ENCODE results near the gene CHN2.

Gene CHN2

GRCh38 chr7:29362380-29362779 is 167.8 kb downstream of the CHN2 start:
- no peak for DNase-seq (ENCODE audit: low read depth, low spot score)

GRCh38 chr7:29363636-29364425 is 169.3 kb downstream of the CHN2 start:
- DNase-seq (ENCODE audit: low read depth, low spot score), result no peak

DNA sequence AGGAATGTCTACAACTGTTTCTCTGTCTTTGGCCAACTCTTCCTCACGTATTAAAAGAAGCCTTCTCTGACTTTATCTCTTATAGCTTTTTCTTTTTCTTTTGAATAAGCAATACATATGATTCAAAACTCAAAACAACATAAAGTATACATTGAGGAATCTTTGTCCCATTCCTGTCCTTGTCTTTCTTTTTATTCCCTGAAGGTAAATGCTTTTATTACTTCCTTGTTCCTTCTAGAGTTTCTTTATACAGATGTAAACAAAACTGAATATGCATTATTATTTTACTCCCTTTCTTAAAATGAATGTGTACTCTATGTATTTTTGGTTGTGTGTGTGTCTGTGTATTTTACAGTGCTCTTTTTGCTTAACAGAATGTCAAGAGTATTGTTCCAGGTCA is 170.1 kb downstream of the CHN2 start:
- no peak for DNase-seq (ENCODE audit: low read depth, low spot score)

GRCh38 chr7:29365423-29365822 is 170.8 kb downstream of the CHN2 start:
- DNase-seq (ENCODE audit: low read depth, low spot score), result no peak

DNA sequence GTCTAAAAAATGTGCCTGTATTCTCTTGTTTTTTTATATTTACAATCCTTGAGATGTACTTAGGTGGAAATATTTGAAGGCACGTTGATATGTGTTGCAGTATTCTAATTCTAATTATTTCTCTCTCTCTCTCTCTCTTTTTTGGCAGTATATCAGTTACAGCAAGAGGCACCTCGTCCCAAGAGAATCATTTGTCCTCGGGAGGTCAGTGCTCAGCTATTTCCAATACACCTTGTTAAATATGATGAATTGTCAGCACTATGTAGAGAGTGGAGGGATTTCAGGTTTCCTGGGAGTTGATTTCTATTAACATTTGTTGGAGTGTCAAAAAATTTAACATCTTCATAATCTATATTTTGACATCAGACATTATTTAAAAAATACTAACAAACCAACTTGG is 173.2 kb downstream of the CHN2 start:
- DNase-seq (ENCODE audit: low read depth, low spot score), result no peak

DNA sequence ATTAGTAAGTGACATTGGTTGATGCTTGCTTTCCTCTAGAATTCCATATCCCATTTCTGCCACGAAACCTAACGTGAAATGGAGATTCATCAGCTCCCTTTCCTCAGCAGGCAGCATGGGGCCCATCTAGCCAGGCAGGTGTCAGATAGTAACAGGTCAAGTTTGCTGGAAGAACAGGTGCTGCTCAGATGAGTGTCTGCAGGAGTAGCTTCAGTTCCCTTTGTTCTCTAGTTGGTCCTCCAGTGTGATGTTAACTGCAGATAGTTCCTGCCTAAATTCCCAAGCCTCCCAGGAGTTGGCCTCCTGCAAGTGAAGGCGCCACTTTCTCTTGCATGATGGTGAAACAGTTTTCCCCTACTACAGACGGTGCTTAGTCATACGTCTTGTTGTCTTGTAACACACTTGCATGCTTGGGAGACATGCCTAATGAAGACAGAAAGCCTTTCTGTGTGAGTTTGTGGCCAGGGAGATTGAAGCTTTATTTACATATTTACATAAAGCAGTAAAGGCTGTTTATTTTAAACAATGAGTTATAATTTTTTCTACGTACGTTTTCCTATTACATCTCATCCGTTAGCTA is 175.4 kb downstream of the CHN2 start:
- no peak for DNase-seq (ENCODE audit: low read depth, low spot score)

DNA sequence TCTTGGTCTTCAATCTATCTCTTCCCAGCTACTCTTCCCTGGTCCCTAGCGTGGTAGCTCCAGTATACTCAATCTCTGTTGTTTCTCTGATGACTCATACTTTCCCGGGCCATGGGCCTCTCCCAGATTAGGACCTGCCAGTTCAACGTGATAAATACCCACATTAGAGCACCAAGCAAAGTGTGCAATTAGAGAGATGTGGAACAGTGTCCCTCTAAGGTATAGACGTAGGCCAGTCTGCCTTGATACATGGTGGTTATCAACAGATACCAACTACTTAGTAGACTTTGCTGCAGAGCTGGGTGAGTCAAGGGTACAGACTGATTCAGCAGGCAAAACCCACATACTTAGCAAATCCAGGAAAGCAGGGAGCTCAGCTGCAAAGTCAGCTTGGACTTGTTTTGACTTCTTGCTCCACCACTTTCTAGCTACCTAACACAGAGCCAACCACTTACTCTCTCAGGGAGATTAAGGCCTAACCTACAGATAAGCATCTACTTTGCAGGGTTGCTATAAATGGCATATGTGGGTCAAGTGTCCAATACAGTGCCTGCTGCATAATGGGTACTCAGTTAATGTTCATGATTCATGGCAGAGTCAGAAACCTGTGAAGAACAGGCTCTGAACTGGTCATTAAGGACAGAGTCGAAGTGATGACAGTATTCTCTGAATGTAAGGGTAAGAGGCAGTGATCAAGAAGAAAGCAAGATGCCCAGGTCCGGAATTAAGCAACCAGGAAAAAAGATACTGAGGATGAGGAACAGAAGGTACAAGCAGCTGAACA is 176.1 kb downstream of the CHN2 start:
- no peak for DNase-seq (ENCODE audit: low read depth, low spot score)

- no peak for DNase-seq (ENCODE audit: low read depth, low spot score)
Measured at GRCh38 chr7:29371472-29371871, 176.9 kb downstream of the CHN2 start.

- DNase-seq (ENCODE audit: low read depth, low spot score), result no peak
Measured at GRCh38 chr7:29372351-29373090, 177.9 kb downstream of the CHN2 start.

DNA sequence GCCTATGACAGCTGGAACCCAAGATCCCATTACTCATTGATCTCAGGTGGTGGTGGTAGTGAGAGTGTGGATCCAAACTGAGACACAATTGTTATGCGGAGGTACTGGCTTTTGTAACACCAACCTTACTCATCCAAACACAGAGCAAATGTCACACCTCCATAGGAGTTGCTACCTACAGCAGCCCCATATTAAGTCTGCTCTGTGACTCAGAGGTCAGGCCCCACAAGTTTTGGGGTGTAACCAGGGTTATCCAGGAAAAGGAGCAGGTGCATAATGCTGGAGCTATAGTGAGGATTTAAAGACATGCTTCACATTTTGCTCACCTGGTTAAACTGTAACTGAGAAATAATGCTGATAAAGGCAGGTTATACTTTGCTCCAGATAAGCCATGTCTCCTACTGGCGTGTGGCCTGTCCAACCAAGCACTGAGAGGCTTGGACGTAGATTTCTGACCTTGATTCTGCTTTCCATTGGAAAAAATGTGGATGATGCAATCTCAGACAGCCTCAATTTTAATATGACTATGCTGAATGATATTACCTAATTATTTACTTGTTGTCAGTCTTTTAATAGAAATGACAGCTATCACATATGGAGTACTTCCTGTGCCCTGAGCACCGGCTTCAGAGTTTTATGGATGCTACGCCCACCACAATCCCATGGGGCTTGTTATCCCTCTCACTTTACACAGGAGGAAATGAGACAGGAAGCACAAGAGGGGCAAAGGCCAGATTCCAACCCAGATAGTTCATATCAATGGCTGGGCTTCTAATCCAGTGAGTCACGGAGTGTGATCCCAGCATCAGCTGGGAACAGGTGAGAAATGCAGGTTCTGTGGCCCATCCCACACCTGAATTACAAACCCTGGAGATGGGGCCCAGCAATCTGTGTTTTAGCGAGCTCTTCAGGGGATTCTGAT is 181.3 kb downstream of the CHN2 start:
- DNase-seq (ENCODE audit: low read depth, low spot score), result no peak

DNA sequence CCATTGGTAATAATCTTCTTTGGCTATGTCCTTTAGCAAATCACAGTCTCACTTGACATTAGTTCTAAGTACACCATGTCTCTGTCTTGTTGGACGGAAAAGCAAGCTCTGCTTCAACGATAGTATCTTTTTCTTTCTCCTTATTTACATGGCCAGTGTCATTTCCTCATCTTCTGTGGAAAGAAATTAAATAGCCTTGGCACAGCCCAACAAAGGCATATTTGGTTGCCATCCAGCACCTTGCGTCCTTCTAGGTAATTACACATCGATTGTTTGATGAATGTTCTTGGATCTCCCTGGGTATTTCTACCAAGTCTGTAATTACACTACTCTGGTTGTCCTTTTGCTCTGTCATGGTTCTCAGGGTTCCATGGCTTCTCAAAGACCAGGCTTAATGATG is 183.1 kb downstream of the CHN2 start:
- DNase-seq (ENCODE audit: low read depth, low spot score), result no peak

DNA sequence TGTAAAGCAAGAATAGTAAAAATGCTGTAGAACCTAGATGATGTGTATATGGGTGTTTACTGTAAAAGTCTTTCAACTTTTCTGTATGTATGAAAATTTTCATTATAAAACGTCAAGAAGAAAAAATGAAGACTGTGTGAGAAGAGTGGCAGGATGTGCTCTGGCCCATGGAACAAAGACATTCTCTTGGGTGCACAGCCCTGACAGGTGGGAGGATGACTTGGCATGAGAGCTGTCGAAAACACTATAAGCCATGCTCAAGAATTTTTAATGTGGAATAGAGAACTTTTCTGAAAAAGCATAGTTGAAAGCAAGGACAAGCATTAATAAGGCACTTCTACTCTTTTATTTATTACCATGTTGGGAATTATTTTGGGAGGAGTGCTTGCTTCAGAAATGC is 185.0 kb downstream of the CHN2 start:
- no peak for DNase-seq (ENCODE audit: low read depth, low spot score)

GRCh38 chr7:29381206-29382094 is 186.9 kb downstream of the CHN2 start:
- DNase-seq (ENCODE audit: low read depth, low spot score), result no peak

DNA sequence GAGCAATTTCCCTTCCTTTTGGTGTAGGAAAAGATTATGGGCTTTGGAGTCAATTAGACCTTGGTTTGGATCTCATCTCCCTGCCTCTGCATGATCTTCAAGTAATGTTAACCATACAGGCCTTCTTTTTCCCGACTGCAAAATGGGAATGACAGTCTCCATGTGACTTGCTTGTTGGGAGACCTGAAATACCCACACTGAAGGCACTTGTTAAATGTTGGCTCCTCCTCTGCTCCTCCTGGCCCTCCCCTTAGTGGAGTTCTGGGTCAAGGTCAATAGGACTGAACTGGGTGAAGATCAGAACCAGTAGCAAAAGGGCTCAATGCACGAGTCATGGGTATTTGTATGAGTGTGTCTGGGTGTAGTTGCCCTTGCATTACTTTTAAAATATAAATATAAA is 189.7 kb downstream of the CHN2 start:
- no peak for DNase-seq (ENCODE audit: low read depth, low spot score)

GRCh38 chr7:29385214-29385814 is 190.7 kb downstream of the CHN2 start:
- no peak for DNase-seq (ENCODE audit: low read depth, low spot score)

GRCh38 chr7:29386196-29386765 is 191.7 kb downstream of the CHN2 start:
- no peak for DNase-seq (ENCODE audit: low read depth, low spot score)

DNA sequence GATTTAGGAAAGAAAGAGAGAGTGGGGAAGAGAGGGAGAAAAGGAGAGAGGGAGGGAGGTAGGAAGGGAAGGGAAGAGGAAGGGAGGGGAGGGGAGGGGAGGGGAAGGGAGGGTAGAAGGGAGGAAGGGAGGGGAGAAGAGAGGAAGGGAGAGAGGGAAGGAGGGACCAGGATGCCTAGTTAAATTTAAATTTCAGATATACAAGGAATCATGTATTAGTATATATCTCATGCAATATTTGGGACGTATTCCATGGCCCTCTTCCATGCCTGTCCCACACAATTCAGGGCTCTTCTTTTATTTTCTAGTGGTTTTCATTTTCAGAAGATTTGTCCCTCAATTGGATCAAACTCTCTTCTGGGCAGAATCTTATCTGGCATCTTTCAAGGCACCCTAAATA is 196.7 kb downstream of the CHN2 start:
- no peak for DNase-seq (ENCODE audit: low read depth, low spot score)

GRCh38 chr7:29394321-29394720 is 199.7 kb downstream of the CHN2 start:
- no peak for DNase-seq (ENCODE audit: low read depth, low spot score)

GRCh38 chr7:29396563-29396962 is 202.0 kb downstream of the CHN2 start:
- no peak for DNase-seq (ENCODE audit: low read depth, low spot score)
